ENCODE results near the gene TMEM154.

The TMEM154 gene

DNA sequence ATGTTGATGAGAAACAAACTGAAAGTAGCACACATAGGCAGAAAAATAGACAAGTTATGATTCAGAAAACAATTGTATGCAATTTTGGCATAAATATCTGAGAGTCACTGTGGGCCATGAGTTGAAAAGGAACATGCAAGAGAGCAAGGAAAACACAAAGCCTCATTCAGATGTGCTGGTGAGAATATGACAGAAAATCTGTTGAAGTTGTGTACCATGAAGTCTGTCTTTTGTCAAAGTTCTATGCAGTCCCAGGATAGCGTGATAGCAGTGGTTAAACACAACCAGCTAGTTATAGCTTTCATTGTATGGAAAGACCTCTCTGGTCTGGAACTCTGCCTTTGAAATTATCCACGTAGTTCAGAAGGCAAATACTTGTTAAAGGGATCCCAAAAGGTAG lies 53.0 kb downstream of the TMEM154 start:
- no peak for DNase-seq

- DNase-seq, result no peak
These were observed 58.9 kb downstream of the TMEM154 start for GRCh38 chr4:152620915-152621314.

- DNase-seq, result no peak
These were observed 59.6 kb downstream of the TMEM154 start for GRCh38 chr4:152620218-152620617.

DNA sequence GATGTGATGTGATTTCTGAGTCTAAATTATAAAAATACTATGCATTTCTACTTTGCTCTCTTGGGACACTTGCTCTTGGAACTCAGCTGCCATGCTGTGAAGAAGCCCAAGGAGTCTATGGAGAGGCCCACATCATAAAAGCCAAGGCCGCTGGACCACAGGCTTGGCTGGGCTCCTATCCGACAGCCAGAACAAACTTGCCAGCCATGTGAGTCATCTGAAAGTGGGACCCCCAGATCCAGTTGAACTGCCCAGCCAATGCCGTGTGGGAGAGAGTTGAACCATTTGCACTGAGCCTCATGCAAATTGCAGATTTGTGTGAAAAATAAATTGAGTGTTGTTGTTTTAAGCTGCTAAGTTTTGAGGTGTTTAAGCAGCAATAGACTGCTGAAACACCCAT lies 60.2 kb downstream of the TMEM154 start:
- no peak for DNase-seq

DNA sequence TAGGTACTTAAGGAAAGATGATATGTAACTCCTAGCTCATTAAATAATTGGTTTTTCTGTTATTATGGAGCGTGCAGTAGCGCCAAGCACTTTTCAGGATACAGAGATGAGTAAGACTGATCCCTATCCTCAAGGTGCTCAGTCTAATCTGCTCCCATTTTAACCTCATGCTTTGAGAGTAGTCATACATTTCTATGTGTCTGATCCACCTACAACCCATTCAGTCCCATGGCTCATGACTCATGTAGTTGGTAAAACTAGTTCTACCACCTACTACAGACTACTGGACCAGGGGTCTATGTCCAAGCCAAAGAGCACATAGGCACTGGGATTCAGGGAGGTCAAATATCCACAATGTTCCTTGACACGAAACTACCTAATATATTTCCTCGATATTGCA lies 60.8 kb downstream of the TMEM154 start:
- DNase-seq, result no peak

GRCh38 chr4:152616804-152617203 lies 63.0 kb downstream of the TMEM154 start:
- DNase-seq, result no peak

GRCh38 chr4:152613841-152614721 lies 65.7 kb downstream of the TMEM154 start:
- no peak for DNase-seq

GRCh38 chr4:152613351-152613750 lies 66.4 kb downstream of the TMEM154 start:
- DNase-seq, result no peak

- no peak for DNase-seq
These were observed 69.7 kb downstream of the TMEM154 start for GRCh38 chr4:152610131-152610530.

DNA sequence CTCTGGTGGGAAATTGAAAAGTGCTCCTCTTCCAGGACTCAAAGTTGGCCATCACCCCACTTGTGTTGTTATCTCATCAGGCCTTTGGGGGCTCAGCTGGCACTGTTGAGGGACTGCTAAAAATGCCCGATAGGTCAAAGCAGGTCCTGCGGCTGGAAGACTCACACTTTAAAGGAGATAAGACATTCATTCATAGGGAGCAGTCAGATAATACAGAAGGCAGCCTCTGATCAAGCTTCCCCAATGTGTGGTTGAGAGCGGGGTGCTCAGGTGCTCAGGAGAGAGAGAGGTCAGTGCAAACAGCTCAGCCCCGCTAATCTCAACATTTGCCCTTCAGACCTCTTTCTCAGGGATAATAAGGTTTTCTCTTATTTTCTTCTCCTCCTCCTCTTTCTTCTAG lies 70.3 kb downstream of the TMEM154 start:
- DNase-seq, result no peak

DNA sequence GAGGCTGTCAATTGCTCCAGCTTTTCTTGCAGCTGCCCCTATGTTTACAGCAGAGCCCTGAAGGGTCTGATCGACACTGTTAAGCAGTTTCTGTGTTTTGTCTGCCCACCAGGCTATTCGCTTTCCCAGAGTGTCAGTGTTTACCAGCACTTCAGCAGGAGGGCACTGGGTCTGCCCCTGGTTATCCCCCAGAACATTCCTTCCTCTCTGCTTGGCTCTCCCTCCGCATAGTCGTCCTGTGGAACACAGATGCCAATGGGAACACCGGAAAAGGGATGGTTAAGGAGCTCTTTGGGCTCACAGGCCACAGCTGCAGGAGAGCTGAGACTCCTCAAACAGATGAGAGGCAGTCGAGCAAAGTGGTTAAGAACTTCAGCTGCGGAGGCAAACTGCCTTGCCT lies 72.6 kb downstream of the TMEM154 start:
- no peak for DNase-seq

GRCh38 chr4:152606753-152607152 lies 73.0 kb downstream of the TMEM154 start:
- DNase-seq, result no peak

- DNase-seq, result no peak
These were observed 74.0 kb downstream of the TMEM154 start for GRCh38 chr4:152605641-152606335.

DNA sequence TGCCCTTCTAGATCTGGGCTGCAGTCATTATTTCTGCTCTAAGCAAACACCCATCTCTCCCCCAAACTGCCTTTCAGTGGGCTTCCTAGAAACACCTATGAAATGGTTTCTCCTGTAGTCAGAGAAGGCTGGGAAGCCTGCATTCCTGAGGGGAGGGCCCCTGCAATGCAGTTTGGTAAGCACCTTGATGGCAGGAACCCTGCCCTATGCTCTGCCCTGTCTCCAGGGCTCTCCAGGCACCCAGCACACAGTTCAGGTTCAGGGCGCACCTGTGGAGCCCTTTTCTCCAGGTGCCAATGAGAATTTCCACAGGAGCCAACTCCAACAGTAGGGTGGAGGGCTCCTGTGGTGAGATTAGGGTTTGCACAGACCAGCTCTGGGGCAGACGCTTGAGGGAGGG lies 74.8 kb downstream of the TMEM154 start:
- no peak for DNase-seq

DNA sequence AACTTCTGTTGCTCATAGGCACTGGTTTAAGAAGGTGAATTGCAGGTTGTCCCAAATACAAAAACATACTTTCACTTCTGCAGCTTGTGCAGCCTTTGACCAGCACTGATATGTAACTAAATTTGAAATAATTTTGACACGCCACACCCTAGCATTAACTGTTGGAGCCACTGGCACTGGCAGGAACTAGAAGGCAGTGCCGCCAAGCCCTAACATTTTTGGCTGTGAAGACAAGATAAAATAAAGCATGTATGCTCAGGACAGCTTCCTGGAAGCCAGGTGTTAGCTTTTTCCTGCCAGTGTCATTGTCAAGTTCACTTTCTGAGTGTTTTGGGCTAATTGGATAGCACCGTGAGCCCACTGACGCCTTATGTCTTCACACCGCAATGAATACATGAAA lies 78.6 kb downstream of the TMEM154 start:
- no peak for DNase-seq

GRCh38 chr4:152599636-152600035 lies 80.2 kb downstream of the TMEM154 start:
- no peak for DNase-seq

DNA sequence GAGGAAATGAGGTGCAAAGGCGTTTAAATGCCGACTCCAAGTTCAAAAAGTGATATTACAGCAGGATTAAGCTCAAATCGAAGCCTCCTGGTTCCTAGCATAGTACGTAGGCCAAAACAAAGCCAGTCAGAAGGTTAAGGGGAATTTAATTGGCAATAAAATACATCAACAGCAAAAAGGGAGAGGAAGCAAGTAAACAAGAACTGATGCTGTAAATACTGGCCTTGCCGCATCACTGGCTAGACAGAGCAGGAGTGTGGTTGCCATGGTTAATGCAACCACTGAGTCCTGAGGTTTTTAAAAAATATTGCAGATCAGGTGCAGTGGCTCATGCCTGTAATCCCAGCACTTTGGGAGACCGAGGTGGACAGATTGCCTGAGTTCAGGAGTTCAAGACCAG lies 80.7 kb downstream of the TMEM154 start:
- no peak for DNase-seq

- DNase-seq, result no peak
These were observed 81.3 kb downstream of the TMEM154 start for GRCh38 chr4:152598454-152598853.

- DNase-seq, result no peak
These were observed 84.5 kb downstream of the TMEM154 start for GRCh38 chr4:152594978-152595925.

DNA sequence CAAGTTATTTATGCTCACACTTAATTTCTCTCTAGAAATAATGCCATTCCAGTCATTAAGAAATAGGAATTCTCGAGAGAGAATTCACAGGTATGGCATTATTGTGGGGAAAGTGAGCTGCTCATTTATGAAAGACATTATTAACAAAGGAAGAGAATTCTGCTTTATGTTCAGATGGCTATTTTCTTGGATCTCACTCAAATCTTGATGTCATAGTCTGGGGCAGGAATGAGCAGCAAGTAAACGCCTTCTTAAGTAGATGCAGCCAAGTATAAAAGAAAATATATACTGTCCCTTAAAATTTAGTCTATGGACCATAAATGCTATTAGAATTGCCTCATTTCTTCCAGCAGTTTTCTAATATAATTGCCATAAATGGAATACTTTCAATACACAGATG lies 85.7 kb downstream of the TMEM154 start:
- no peak for DNase-seq

DNA sequence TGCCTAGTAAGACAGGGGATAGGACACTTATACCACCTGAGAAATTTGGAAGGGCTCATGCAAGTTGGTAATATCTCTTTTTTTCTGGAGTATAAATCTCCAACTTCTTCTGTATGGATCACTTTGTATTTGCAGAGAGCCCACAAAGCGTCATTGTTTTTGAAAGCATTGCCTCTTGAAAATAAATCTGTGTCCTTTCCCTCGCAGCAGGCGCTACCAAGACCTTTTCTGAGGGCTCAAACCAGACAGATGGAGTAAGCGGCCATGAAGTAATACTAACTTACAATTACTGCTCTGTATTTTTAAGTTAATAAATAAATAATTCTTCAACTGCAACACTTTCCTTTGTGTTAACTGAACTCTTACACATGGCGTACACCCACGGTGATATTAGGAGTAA lies 87.9 kb downstream of the TMEM154 start:
- DNase-seq, result no peak

DNA sequence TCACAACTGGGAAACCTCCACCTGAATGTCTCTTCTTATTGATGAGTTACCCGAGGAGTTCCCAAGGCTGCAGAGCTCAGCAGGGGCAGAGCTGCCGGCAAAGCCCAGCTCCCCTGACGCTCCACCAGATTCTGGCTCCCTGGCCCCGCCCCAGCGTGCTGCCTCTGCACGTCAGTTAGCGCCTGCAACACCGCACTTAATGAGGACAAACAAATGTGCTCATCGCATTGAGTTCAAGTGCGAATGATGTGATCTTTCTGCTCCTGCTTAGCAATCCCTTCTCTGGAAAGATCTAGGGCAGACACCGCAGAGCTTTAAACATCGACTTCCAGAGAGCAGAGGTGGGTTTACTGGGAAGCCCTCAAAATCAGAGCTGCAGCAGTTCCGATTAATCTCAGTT lies 88.4 kb downstream of the TMEM154 start:
- peak; percentile 32 for DNase-seq
